Lower leg skin (tissue), 3 donors: ENCODE measurements around the gene RPL37.

ENCODE experiments used
- CTCF ChIP-seq, 3 donors: fragments of 450-650 bp; IDR thresholded peaks; one replicate each; pipeline ENCODE4 v1.5.1; 2016; ENCODE audit warnings: antibody characterized with exemption in 3 of 3, mild to moderate bottlenecking in 3 of 3, moderate library complexity in 2 of 3
- POLR2A ChIP-seq, 2 donors: fragments of 450-650 bp; IDR thresholded peaks; one replicate each; pipeline ENCODE4 v1.6.1; 2016 to 2017; ENCODE audit warnings: antibody characterized with exemption in 2 of 2, mild to moderate bottlenecking in 1 of 2, moderate library complexity in 1 of 2

- no peak for TF ChIP-seq CTCF (IDR thresholded peaks at IDR 0.05)
- no peak for TF ChIP-seq POLR2A (IDR thresholded peaks at IDR 0.05)
Measured at GRCh38 chr5:40847525-40847924, 12.5 kb upstream of the RPL37 start.
